WTC11 (cell line): ENCODE measurements around the gene SPATA22. TPM values are rescaled to one million over a fixed set of nuclear protein-coding genes. Genes with fewer than 3 reads are reported as not detected.

Source experiments
- ATAC-seq: fragments of 200-7000 bp; cut with Tn5 transposase; 2 replicates; pipeline ENCODE4 v1.10.0; 2021; ENCODE audit warnings: mild to moderate bottlenecking, moderate library complexity
- CTCF ChIA-PET: fragments of 300-600 bp; sonication (Branson Sonifier 250); formaldehyde crosslinking; loops from one replicate; lab custom pipeline; 2021; ENCODE audit warnings: antibody characterized with exemption; lab: Charles Lee
- POLR2A ChIA-PET: fragments of 350-600 bp; sonication (Branson Sonifier 250); formaldehyde crosslinking; loops from one replicate; lab custom pipeline; 2021; ENCODE audit warnings: antibody characterized with exemption; lab: Charles Lee
- DNase-seq: peaks from one replicate; pipeline ENCODE4 v3.0.0; 2021; ENCODE audit warnings: low spot score
- H3K27ac Mint-ChIP-seq: 2 replicates; pipeline ENCODE4 v1.8.0; 2021; ENCODE audit warnings: mixed read lengths
- H3K27me3 Mint-ChIP-seq: 2 replicates; pipeline ENCODE4 v1.8.0; 2021; ENCODE audit warnings: low read depth, mild to moderate bottlenecking, moderate library complexity, mixed read lengths
- H3K36me3 Mint-ChIP-seq: 2 replicates; pipeline ENCODE4 v1.8.0; 2021; ENCODE audit warnings: mixed read lengths
- H3K4me1 Mint-ChIP-seq: 2 replicates; pipeline ENCODE4 v1.8.0; 2022; ENCODE audit warnings: mixed read lengths
- H3K4me3 Mint-ChIP-seq: 2 replicates; pipeline ENCODE4 v1.8.0; 2021; ENCODE audit warnings: mild to moderate bottlenecking, moderate library complexity, mixed read lengths
- H3K9me3 Mint-ChIP-seq: 2 replicates; pipeline ENCODE4 v1.8.0; 2021; ENCODE audit warnings: mixed read lengths
- CREM ChIP-seq: sonication (generic); formaldehyde crosslinking; IDR thresholded peaks from 2 replicates; pipeline ENCODE4 v1.8.1; 2022; ENCODE audit warnings: mild to moderate bottlenecking, missing genetic modification reagents, moderate library complexity
- E2F4 ChIP-seq: sonication (generic); formaldehyde crosslinking; IDR thresholded peaks from 2 replicates; pipeline ENCODE4 v1.8.1; 2022; ENCODE audit warnings: low read depth, mild to moderate bottlenecking, moderate library complexity, missing genetic modification reagents, borderline replicate concordance
- FOXK1 ChIP-seq: sonication (generic); formaldehyde crosslinking; IDR thresholded peaks from 2 replicates; pipeline ENCODE4 v1.8.0; 2022; ENCODE audit warnings: mild to moderate bottlenecking, moderate library complexity, missing genetic modification reagents
- GTF2I ChIP-seq: fragments of 250-450 bp; sonication (Bioruptor Pico); conservative IDR thresholded peaks from 2 replicates; pipeline ENCODE4 v1.4.0; 2021; ENCODE audit warnings: mild to moderate bottlenecking
- IRF2 ChIP-seq: sonication (generic); formaldehyde crosslinking; IDR thresholded peaks from 2 replicates; pipeline ENCODE4 v1.8.0; 2022; ENCODE audit warnings: low read depth, missing genetic modification reagents, borderline replicate concordance
- NFYB ChIP-seq: sonication (generic); formaldehyde crosslinking; conservative IDR thresholded peaks from 2 replicates; pipeline ENCODE4 v1.8.0; 2022; ENCODE audit warnings: low read depth, missing genetic modification reagents
- PRDM15 ChIP-seq: sonication (generic); formaldehyde crosslinking; IDR thresholded peaks from 2 replicates; pipeline ENCODE4 v1.8.0; 2022; ENCODE audit warnings: missing genetic modification reagents
- RELA ChIP-seq: sonication (generic); formaldehyde crosslinking; IDR thresholded peaks from 2 replicates; pipeline ENCODE4 v1.8.1; 2022; ENCODE audit warnings: missing genetic modification reagents, mild to moderate bottlenecking, borderline replicate concordance
- RORB ChIP-seq: fragments of 250-450 bp; sonication (Bioruptor Pico); IDR thresholded peaks from 2 replicates; pipeline ENCODE4 v1.9.0; 2021; ENCODE audit warnings: mild to moderate bottlenecking
- SOX15 ChIP-seq: fragments of 250-450 bp; sonication (Bioruptor Pico); IDR thresholded peaks from 2 replicates; pipeline ENCODE4 v1.9.0; 2021; ENCODE audit warnings: mild to moderate bottlenecking
- ZNF121 ChIP-seq: sonication (generic); formaldehyde crosslinking; IDR thresholded peaks from 2 replicates; pipeline ENCODE4 v1.8.0; 2023; ENCODE audit warnings: missing genetic modification reagents
- total RNA-seq: library from RNA; stranded (reverse); gene quantifications from 3 replicates; pipeline ENCODE4 v1.2.3, GENCODE V29; 2021
- TF ChIP-seq, protein P1 (sequence below): fragments of 250-450 bp; sonication (Bioruptor Pico); IDR thresholded peaks from 2 replicates; pipeline ENCODE4 v2.1.2; 2022; ENCODE audit warnings: mild to moderate bottlenecking, moderate library complexity
- TF ChIP-seq, protein P2 (sequence below): sonication (generic); formaldehyde crosslinking; IDR thresholded peaks from 2 replicates; pipeline ENCODE4 v1.8.1; 2022; ENCODE audit warnings: missing genetic modification reagents, borderline replicate concordance
- TF ChIP-seq, protein P3 (sequence below): fragments of 250-450 bp; sonication (Bioruptor Pico); IDR thresholded peaks from 2 replicates; pipeline ENCODE4 v1.9.0; 2021; ENCODE audit warnings: mild to moderate bottlenecking

SPATA22 gene
- total RNA-seq, 1 experiment from 2014 or later = not detected

- TF ChIP-seq, protein P1, sequence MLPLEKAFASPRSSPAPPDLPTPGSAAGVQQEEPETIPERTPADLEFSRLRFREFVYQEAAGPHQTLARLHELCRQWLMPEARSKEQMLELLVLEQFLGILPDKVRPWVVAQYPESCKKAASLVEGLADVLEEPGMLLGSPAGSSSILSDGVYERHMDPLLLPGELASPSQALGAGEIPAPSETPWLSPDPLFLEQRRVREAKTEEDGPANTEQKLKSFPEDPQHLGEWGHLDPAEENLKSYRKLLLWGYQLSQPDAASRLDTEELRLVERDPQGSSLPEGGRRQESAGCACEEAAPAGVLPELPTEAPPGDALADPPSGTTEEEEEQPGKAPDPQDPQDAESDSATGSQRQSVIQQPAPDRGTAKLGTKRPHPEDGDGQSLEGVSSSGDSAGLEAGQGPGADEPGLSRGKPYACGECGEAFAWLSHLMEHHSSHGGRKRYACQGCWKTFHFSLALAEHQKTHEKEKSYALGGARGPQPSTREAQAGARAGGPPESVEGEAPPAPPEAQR = no peak
- TF ChIP-seq CREM (no peak), NFYB (CRISPR knock-in tag) (no peak)
Observed at GRCh38 chr17:3479988-3480387, 8.4 kb upstream of the SPATA22 start (continued).

DNA sequence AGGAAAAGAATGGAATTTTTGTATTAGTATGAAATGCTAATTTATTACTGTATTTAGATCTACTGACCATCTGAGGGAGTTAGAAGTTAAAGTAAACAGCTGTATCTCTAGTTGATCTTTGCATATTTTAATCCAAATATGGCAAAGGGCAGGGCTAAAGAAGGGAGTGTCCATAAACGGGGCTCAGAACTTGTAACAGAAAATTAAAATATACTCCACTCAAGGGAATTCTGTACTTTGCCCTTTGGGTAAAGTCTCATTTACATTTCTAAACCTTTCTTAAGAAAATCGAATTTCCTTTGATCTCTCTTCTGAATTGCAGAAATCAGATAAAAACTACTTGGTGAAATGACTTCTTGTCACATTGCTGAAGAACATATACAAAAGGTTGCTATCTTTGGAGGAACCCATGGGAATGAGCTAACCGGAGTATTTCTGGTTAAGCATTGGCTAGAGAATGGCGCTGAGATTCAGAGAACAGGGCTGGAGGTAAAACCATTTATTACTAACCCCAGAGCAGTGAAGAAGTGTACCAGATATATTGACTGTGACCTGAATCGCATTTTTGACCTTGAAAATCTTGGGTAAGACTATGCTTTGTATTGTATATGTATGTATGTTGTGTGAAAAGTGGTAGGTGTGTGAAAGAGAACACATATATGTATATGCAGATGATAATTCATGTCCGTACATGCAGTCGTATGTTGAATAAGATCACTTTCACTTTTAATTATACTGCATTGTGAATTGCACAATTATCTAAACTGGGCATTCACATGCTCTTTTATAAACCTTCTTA lies 4.4 kb upstream of the SPATA22 start, which contains the start of gene ASPA:
ASPA (plus strand) TSS at position 186 of the 799 bp plus-strand sequence; CDS start at position 349, 163 bp downstream.
- DNase-seq (no peak), ATAC-seq (no peak)
- H3K27me3 Mint-ChIP-seq = no peaks in the 10 kb centered on the region
- H3K9me3 Mint-ChIP-seq = no peaks in the 10 kb centered on the region
- peaks cover 23% of the 10 kb centered on the region for H3K4me1 Mint-ChIP-seq
- ChIA-PET POLR2A (no interaction called here), CTCF (no interaction called here)
- H3K4me3 Mint-ChIP-seq = no peak within 1 kb of the TSS
- no peak within 1 kb of the TSS; the same call in 1 of the 2 replicates for H3K27ac Mint-ChIP-seq
- H3K36me3 Mint-ChIP-seq = no peaks in the 10 kb centered on the region
- TF ChIP-seq SOX15 (CRISPR knock-in tag) (no peak), ZNF121 (CRISPR knock-in tag) (no peak), RELA (CRISPR knock-in tag) (no peak), E2F4 (CRISPR knock-in tag) (no peak), PRDM15 (CRISPR knock-in tag) (no peak), GTF2I (CRISPR knock-in tag) (no peak), IRF2 (CRISPR knock-in tag) (no peak)
- TF ChIP-seq, protein P2, sequence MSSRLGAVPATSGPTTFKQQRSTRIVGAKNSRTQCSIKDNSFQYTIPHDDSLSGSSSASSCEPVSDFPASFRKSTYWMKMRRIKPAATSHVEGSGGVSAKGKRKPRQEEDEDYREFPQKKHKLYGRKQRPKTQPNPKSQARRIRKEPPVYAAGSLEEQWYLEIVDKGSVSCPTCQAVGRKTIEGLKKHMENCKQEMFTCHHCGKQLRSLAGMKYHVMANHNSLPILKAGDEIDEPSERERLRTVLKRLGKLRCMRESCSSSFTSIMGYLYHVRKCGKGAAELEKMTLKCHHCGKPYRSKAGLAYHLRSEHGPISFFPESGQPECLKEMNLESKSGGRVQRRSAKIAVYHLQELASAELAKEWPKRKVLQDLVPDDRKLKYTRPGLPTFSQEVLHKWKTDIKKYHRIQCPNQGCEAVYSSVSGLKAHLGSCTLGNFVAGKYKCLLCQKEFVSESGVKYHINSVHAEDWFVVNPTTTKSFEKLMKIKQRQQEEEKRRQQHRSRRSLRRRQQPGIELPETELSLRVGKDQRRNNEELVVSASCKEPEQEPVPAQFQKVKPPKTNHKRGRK (CRISPR knock-in tag) = no peak
- TF ChIP-seq, protein P3, sequence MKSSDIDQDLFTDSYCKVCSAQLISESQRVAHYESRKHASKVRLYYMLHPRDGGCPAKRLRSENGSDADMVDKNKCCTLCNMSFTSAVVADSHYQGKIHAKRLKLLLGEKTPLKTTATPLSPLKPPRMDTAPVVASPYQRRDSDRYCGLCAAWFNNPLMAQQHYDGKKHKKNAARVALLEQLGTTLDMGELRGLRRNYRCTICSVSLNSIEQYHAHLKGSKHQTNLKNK = no peak

- no peak overlapping the region; the same call in 1 of the 2 replicates for H3K27ac Mint-ChIP-seq
- H3K4me1 Mint-ChIP-seq = peaks cover 17% of the 10 kb centered on the region
- TF ChIP-seq FOXK1 (CRISPR knock-in tag) = no peak
- no peak for TF ChIP-seq NFYB (CRISPR knock-in tag)
- TF ChIP-seq RORB (CRISPR knock-in tag) = no peak
- no peak for ATAC-seq
- CTCF ChIA-PET = no interaction called here
- no peak overlapping the region for H3K4me3 Mint-ChIP-seq
- POLR2A ChIA-PET = no interaction called here
- H3K27me3 Mint-ChIP-seq = no peaks in the 10 kb centered on the region
- no peak for DNase-seq
- no peaks in the 10 kb centered on the region for H3K9me3 Mint-ChIP-seq
- H3K36me3 Mint-ChIP-seq = no peaks in the 10 kb centered on the region
Observed at GRCh38 chr17:3475251-3475685, 3.6 kb upstream of the SPATA22 start.
